Body of pancreas (tissue), 4 donors: ENCODE data around the gene RNF166.

Experiments used
- POLR2A ChIP-seq, 3 donors: fragments of 450-650 bp; IDR thresholded peaks; one replicate each; pipeline ENCODE4 v1.6.1; 2016; ENCODE audit warnings: antibody characterized with exemption in 3 of 3, mild to moderate bottlenecking in 2 of 3
- TF ChIP-seq, protein P1 (sequence below), 7 experiments: fragments of 450-650 bp in 4 of 7; fragments of 200-600 bp in 3 of 7; sonication (generic) in 3 of 7; IDR thresholded peaks; one replicate each; pipeline ENCODE4 v1.5.1; 2016 to 2019; ENCODE audit warnings: antibody characterized with exemption in 7 of 7

- TF ChIP-seq POLR2A (IDR thresholded peaks at IDR 0.05) = no peak
- TF ChIP-seq, protein P1, sequence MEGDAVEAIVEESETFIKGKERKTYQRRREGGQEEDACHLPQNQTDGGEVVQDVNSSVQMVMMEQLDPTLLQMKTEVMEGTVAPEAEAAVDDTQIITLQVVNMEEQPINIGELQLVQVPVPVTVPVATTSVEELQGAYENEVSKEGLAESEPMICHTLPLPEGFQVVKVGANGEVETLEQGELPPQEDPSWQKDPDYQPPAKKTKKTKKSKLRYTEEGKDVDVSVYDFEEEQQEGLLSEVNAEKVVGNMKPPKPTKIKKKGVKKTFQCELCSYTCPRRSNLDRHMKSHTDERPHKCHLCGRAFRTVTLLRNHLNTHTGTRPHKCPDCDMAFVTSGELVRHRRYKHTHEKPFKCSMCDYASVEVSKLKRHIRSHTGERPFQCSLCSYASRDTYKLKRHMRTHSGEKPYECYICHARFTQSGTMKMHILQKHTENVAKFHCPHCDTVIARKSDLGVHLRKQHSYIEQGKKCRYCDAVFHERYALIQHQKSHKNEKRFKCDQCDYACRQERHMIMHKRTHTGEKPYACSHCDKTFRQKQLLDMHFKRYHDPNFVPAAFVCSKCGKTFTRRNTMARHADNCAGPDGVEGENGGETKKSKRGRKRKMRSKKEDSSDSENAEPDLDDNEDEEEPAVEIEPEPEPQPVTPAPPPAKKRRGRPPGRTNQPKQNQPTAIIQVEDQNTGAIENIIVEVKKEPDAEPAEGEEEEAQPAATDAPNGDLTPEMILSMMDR (IDR thresholded peaks at IDR 0.05) = no peak
These were observed 20.2 kb downstream of the RNF166 start for GRCh38 chr16:88686062-88686438.
